IMR-90 (cell line): ENCODE results near the gene SLC4A7. TPM values are rescaled to one million over a fixed set of nuclear protein-coding genes. Genes with fewer than 3 reads are reported as not detected.

Experiments
- ATAC-seq: fragments of 200-7000 bp; cut with Tn5 transposase; 2 replicates; pipeline ENCODE4 v1.9.1; 2020; ENCODE audit warnings: low read depth, mild to moderate bottlenecking, moderate library complexity
- BruUV-seq: library from RNA; stranded (reverse); fragments of 400-500 nt; replicated peaks from 2 replicates; lab custom pipeline; 2021; lab: Mats Ljungman, UMichigan
- CTCF ChIA-PET: fragments of 300-600 bp; formaldehyde crosslinking; extraction: SDS; loops from one replicate; lab custom pipeline; 2021; ENCODE audit warnings: antibody characterized with exemption; lab: Yijun Ruan, JAX
- POLR2A ChIA-PET: fragments of 300-600 bp; sonication (Branson Sonifier 250); formaldehyde crosslinking; loops from one replicate; lab custom pipeline; 2022; ENCODE audit warnings: antibody characterized with exemption; ENCODE audit not compliant: unreplicated experiment; lab: Charles Lee
- DNase-seq: peaks from one replicate; pipeline ENCODE4 v3.0.0; 2013
- H2AFZ ChIP-seq: replicated peaks from 2 replicates; pipeline ENCODE3; 2013; ENCODE audit warnings: low read length, mild to moderate bottlenecking; ENCODE audit not compliant: poor library complexity
- H2AK5ac ChIP-seq: 2 replicates; pipeline ENCODE4 v1.6.1; 2013; ENCODE audit warnings: low read depth, low read length, inconsistent platforms
- H2AK9ac ChIP-seq: replicated peaks from 2 replicates; pipeline ENCODE3; 2013; ENCODE audit warnings: mild to moderate bottlenecking, low read depth, low read length, moderate library complexity; ENCODE audit not compliant: poor library complexity
- H2BK120ac ChIP-seq: 2 replicates; pipeline ENCODE4 v1.6.1; 2013; ENCODE audit warnings: low read depth, low read length, inconsistent platforms
- H2BK15ac ChIP-seq: 3 replicates; pipeline ENCODE4 v1.6.1; 2013; ENCODE audit warnings: low read depth, low read length, inconsistent platforms
- H2BK20ac ChIP-seq: 2 replicates; pipeline ENCODE4 v1.6.1; 2013; ENCODE audit warnings: low read depth, mild to moderate bottlenecking, inconsistent platforms, low read length, moderate library complexity
- H2BK5ac ChIP-seq: 2 replicates; pipeline ENCODE4 v1.6.1; 2013; ENCODE audit warnings: mild to moderate bottlenecking, low read depth, low read length, inconsistent platforms; ENCODE audit not compliant: poor library complexity, severe bottlenecking
- H3K14ac ChIP-seq: replicated peaks from 2 replicates; pipeline ENCODE4 v1.6.1; 2013; ENCODE audit warnings: low read depth, low read length, inconsistent platforms
- H3K18ac ChIP-seq: 2 replicates; pipeline ENCODE4 v1.6.1; 2013; ENCODE audit warnings: low read depth, low read length, control low read depth
- H3K23ac ChIP-seq: 2 replicates; pipeline ENCODE4 v1.6.1; 2013; ENCODE audit warnings: low read depth, low read length, inconsistent platforms
- H3K27ac ChIP-seq: 2 replicates; pipeline ENCODE4 v1.5.1; 2013; ENCODE audit warnings: mild to moderate bottlenecking, control low read depth, low read length; ENCODE audit not compliant: insufficient read depth
- H3K27me3 ChIP-seq: 2 replicates; pipeline ENCODE4 v1.6.1; 2013; ENCODE audit warnings: low read length; ENCODE audit not compliant: control insufficient read depth, insufficient read depth
- H3K36me3 ChIP-seq: 2 replicates; pipeline ENCODE4 v1.6.1; 2013; ENCODE audit warnings: low read length, mixed read lengths; ENCODE audit not compliant: control insufficient read depth, insufficient read depth
- H3K4ac ChIP-seq: 2 replicates; pipeline ENCODE4 v1.6.1; 2013; ENCODE audit warnings: low read depth, low read length, inconsistent platforms
- H3K4me1 ChIP-seq: 2 replicates; pipeline ENCODE4 v1.6.1; 2013; ENCODE audit warnings: low read length, mixed read lengths; ENCODE audit not compliant: control insufficient read depth, insufficient read depth
- H3K4me2 ChIP-seq: 2 replicates; pipeline ENCODE4 v1.6.1; 2013; ENCODE audit warnings: low read depth, mild to moderate bottlenecking, control low read depth, low read length, moderate library complexity
- H3K4me3 ChIP-seq: 2 replicates; pipeline ENCODE4 v1.5.1; 2013; ENCODE audit warnings: low read depth, mild to moderate bottlenecking, control low read depth, low read length, moderate library complexity; ENCODE audit not compliant: insufficient read depth
- H3K56ac ChIP-seq: 2 replicates; pipeline ENCODE4 v1.6.1; 2013; ENCODE audit warnings: low read length, inconsistent platforms; ENCODE audit not compliant: insufficient read depth; ENCODE audit errors: extremely low read depth
- H3K79me1 ChIP-seq, 2 experiments: 2 replicates each; pipeline ENCODE4 v1.6.1; 2013; ENCODE audit warnings: low read length in 2 of 2, inconsistent platforms in 1 of 2, low read depth in 1 of 2
- H3K9ac ChIP-seq: 2 replicates; pipeline ENCODE4 v1.6.1; 2013; ENCODE audit warnings: low read depth, low read length, control low read depth
- H3K9me1 ChIP-seq: 2 replicates; pipeline ENCODE4 v1.6.1; 2013; ENCODE audit warnings: low read length, inconsistent platforms; ENCODE audit not compliant: insufficient read depth
- H3K9me3 ChIP-seq: 2 replicates; pipeline ENCODE4 v1.6.1; 2013; ENCODE audit warnings: low read length; ENCODE audit not compliant: control insufficient read depth, insufficient read depth
- H4K20me1 ChIP-seq: 2 replicates; pipeline ENCODE4 v1.6.1; 2013; ENCODE audit warnings: low read length, inconsistent platforms; ENCODE audit not compliant: insufficient read depth
- H4K5ac ChIP-seq: 2 replicates; pipeline ENCODE4 v1.6.1; 2013; ENCODE audit warnings: mild to moderate bottlenecking, low read depth, low read length, control low read depth
- H4K8ac ChIP-seq, 2 experiments: 2 replicates each; pipeline ENCODE4 v1.6.1; 2013; ENCODE audit warnings: low read depth in 2 of 2, low read length in 2 of 2, control low read depth in 1 of 2, inconsistent platforms in 1 of 2
- H4K91ac ChIP-seq: 2 replicates; pipeline ENCODE4 v1.6.1; 2013; ENCODE audit warnings: low read depth, low read length, inconsistent platforms; ENCODE audit not compliant: insufficient read depth
- BHLHE40 ChIP-seq: fragments of 150-350 bp; IDR thresholded peaks from 2 replicates; pipeline ENCODE4 v1.6.1; 2016; ENCODE audit warnings: mild to moderate bottlenecking, low read depth, low read length
- CEBPB ChIP-seq: IDR thresholded peaks from 2 replicates; pipeline ENCODE4 v1.6.1; 2012; ENCODE audit warnings: low read depth, low read length, improper control_type of control experiment
- CHD1 ChIP-seq: IDR thresholded peaks from 2 replicates; pipeline ENCODE4 v1.6.1; 2012; ENCODE audit warnings: low read depth, low read length, improper control_type of control experiment
- MAZ ChIP-seq: IDR thresholded peaks from 2 replicates; pipeline ENCODE4 v1.6.1; 2012; ENCODE audit warnings: low read depth, mild to moderate bottlenecking, low read length, improper control_type of control experiment, moderate library complexity, borderline replicate concordance
- USF2 ChIP-seq: fragments of 150-350 bp; IDR thresholded peaks from 2 replicates; pipeline ENCODE4 v1.6.1; 2017; ENCODE audit warnings: mild to moderate bottlenecking, antibody characterized with exemption, low read length, low read depth
- dilution Hi-C: fragments of 300-500 bp; cut with HindIII; formaldehyde crosslinking; loops from one replicate; pipeline ENCODE4 v1.14.3; 2018; ENCODE audit warnings: low sequenced_read_pairs; ENCODE audit not compliant: unreplicated experiment
- in situ Hi-C: fragments of 300-500 bp; cut with MboI; formaldehyde crosslinking; loops from 3 replicates; pipeline ENCODE4 v1.14.3; 2019; ENCODE audit warnings: low sequenced_read_pairs, inconsistent platforms, mixed read lengths
- intact Hi-C: fragments of 100-400 bp; cut with micrococcal nuclease; formaldehyde crosslinking; loops from 2 replicates; pipeline ENCODE4 v1.10.0; 2022
- polyA plus RNA-seq, 3 experiments: library from polyadenylated mRNA; depleted of rRNA; stranded (reverse); fragments of >200 nt; gene quantifications; 2 replicates each; pipeline ENCODE4 v1.2.3, GENCODE V29; 2012; ENCODE audit warnings: low replicate concordance in 1 of 3
- total RNA-seq: library from RNA; depleted of rRNA; stranded (reverse); fragments of >200 nt; gene quantifications from 2 replicates; pipeline ENCODE4 v1.2.3, GENCODE V29; 2012

Gene SLC4A7
- total and polyA plus RNA-seq, 2 of the 4 experiments (the other 2 are of a cell fraction): 17.7 to 50.4 TPM

GRCh38 chr3:27451842-27452241, 32.3 kb downstream of the SLC4A7 start:
- H3K36me3 ChIP-seq: peaks cover 10% of the 10 kb centered on the region
- H3K23ac ChIP-seq: no peak overlapping the region
- CTCF ChIA-PET: interaction anchor here (0.6 kb wide), 1 partner anchor 130 kb away, joined by 6 read pairs; no protein-coding TSS in a partner anchor
- H2BK120ac ChIP-seq: no peak overlapping the region
- no peak overlapping the region for H3K4ac ChIP-seq
- intact Hi-C loops (no loop called here), in situ Hi-C loops (no loop called here), dilution Hi-C loops (no loop called here)
- H3K9me1 ChIP-seq: no peaks in the 10 kb centered on the region
- POLR2A ChIA-PET: interaction anchor here (0.6 kb wide), 1 partner anchor 10 kb away, joined by 6 read pairs; no protein-coding TSS in a partner anchor
- no peaks in the 10 kb centered on the region for H3K9me3 ChIP-seq
- ATAC-seq (no peak), DNase-seq (no peak)
- no peak overlapping the region for H4K8ac ChIP-seq
- H3K79me1 ChIP-seq: peaks cover 18 to 42% of the 10 kb centered on the region in 2 experiments
- H2BK15ac ChIP-seq: no peak overlapping the region
- H3K9ac ChIP-seq: no peak overlapping the region
- H2BK20ac ChIP-seq: no peak overlapping the region
- H2AK5ac ChIP-seq: no peak overlapping the region
- no peaks in the 10 kb centered on the region for H3K27me3 ChIP-seq
- H2AK9ac ChIP-seq: no peak overlapping the region
- H4K20me1 ChIP-seq: peaks cover 21% of the 10 kb centered on the region
- peaks cover 3% of the 10 kb centered on the region for H3K4me1 ChIP-seq
- H3K18ac ChIP-seq: no peak overlapping the region
- H4K91ac ChIP-seq: no peak overlapping the region
- no peak overlapping the region for H3K14ac ChIP-seq
- no peak for TF ChIP-seq MAZ
- peak; percentile 40; the same call in 1 of the 2 replicates for TF ChIP-seq CEBPB
- no peak for TF ChIP-seq BHLHE40
- no peak for TF ChIP-seq CHD1
- no peak for TF ChIP-seq USF2
- H3K4me3 ChIP-seq: no peak overlapping the region
- no peak overlapping the region for H4K5ac ChIP-seq
- no peak overlapping the region for H2AFZ ChIP-seq
- H3K27ac ChIP-seq: no peak overlapping the region
- H3K56ac ChIP-seq: no peak overlapping the region
- H2BK5ac ChIP-seq: no peak overlapping the region
- no peak overlapping the region for H3K4me2 ChIP-seq
- BruUV-seq: no TSS peak
